Astrocyte of the spinal cord (primary cell): ENCODE measurements around the gene SLCO3A1.

Source experiments
- DNase-seq: peaks from one replicate; pipeline ENCODE4 v3.0.0; 2011; ENCODE audit warnings: low read depth, low spot score
- H3K4me3 ChIP-seq: 2 replicates; pipeline ENCODE4 v1.5.1; 2011; ENCODE audit warnings: low read depth, mild to moderate bottlenecking, low read length, moderate library complexity
- in situ Hi-C: cut with HindIII; loops from 2 replicates; pipeline ENCODE4 v1.10.0; 2017; ENCODE audit warnings: low sequenced_read_pairs
- TF ChIP-seq, protein P1 (sequence below): IDR thresholded peaks from 2 replicates; pipeline ENCODE4 v1.5.1; 2012; ENCODE audit warnings: low read depth, mild to moderate bottlenecking, low read length, inconsistent platforms

SLCO3A1 gene

DNA sequence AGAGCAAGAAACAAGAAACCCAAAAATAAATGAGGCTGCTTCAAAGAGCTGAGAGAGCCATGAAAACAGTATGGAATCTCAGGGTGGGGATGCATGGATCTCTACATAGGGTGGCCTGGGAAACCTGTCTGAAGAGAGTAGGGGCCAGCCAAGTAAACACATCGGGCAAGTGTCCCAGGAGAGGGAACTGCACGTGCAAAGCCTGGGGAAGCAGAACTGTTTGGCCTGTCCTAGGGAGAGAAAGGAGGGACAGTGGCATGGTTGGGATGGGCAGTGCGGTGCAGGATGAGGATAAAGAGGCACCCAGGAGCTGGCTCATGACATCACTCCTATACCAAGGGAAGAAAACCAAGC lies 271.1 kb downstream of the SLCO3A1 start:
- no peak for DNase-seq
- TF ChIP-seq, protein P1, sequence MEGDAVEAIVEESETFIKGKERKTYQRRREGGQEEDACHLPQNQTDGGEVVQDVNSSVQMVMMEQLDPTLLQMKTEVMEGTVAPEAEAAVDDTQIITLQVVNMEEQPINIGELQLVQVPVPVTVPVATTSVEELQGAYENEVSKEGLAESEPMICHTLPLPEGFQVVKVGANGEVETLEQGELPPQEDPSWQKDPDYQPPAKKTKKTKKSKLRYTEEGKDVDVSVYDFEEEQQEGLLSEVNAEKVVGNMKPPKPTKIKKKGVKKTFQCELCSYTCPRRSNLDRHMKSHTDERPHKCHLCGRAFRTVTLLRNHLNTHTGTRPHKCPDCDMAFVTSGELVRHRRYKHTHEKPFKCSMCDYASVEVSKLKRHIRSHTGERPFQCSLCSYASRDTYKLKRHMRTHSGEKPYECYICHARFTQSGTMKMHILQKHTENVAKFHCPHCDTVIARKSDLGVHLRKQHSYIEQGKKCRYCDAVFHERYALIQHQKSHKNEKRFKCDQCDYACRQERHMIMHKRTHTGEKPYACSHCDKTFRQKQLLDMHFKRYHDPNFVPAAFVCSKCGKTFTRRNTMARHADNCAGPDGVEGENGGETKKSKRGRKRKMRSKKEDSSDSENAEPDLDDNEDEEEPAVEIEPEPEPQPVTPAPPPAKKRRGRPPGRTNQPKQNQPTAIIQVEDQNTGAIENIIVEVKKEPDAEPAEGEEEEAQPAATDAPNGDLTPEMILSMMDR = no peak
- in situ Hi-C loops = no loop called here
- H3K4me3 ChIP-seq = no peak overlapping the region

- TF ChIP-seq, protein P1 = no peak
- DNase-seq = no peak
- in situ Hi-C loops = no loop called here
- H3K4me3 ChIP-seq = no peak overlapping the region
Measured at GRCh38 chr15:92128788-92129187, 275.3 kb downstream of the SLCO3A1 start.

DNA sequence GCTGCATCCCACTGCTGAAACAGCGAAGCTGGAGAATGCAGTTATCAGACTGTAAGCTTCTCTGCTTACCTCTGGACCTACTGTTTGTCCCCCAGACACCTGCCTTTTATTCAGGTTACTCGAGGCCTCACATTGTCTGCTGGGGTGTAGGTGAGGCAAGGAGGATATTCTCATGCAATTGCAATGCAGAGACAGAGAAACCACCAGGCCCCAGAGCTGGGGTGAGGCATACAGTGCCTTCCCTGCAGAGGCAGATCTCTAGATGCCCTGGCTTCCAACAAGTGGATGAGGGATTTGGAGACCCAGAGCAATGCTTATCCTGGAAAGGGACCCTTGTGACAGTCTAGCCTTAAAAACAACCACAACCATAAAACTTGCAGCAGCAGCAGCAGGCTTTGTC lies 276.7 kb downstream of the SLCO3A1 start:
- TF ChIP-seq, protein P1 = no peak
- no peak for DNase-seq
- in situ Hi-C loops = no loop called here
- H3K4me3 ChIP-seq = no peak overlapping the region

- in situ Hi-C loops = no loop called here
- TF ChIP-seq, protein P1 = no peak
- no peak for DNase-seq
- no peak overlapping the region for H3K4me3 ChIP-seq
Measured at GRCh38 chr15:92130906-92131305, 277.4 kb downstream of the SLCO3A1 start.

DNA sequence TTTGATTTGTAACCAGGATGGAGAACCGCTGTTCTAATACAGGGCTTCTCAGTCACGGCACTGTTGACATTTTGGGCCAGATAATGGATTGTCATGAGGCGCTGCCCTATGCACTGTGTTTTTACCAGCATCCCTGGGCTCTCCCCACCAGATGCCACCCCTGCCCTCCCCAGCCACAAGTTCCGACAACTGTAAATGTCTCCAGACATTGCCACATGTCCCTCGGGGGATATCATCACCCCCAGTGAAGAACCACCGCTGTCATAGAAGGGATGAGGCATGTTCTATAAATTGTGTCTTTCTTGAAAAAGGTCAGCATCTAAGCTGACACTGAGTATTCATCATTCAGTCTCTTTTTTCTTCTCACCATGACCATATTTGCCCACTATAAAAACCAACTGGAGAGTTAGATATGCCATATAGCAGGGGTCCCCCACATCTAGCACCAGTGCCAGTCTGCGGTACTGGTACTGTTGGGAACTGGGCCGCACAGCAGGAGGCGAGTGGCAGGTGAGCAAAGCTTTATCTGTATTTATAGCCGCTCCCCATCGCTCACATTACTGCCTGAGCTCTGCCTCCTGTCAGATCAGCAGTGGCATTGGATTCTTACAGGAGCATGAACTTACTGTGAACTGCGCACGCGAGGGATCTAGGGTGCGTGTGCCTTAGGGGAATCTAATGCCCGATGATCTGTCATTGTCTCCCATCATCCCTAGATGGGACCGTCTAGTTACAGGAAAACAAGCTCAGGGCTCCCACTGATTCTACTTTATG lies 279.7 kb downstream of the SLCO3A1 start:
- no peak overlapping the region for H3K4me3 ChIP-seq
- DNase-seq = no peak
- TF ChIP-seq, protein P1 = no peak
- in situ Hi-C loops = no loop called here

DNA sequence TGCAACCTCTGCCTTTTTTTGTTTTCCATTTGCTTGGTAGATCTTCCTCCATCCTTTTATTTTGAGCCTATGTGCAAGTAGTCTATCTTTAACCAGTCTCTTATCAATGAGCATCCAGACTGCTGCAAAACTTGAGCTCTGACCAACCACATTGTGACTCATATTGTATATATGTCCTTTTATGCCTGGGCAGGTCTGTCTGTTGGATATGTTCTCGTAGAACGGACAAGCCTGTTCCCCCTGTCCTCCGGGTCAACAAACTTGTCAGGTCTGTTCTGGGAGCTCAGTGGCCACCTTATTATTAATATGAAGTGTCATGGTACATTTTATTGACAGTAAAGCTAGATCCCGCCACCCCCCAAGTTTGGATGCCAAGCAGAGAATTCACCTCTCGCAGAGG lies 287.3 kb downstream of the SLCO3A1 start:
- in situ Hi-C loops = no loop called here
- no peak overlapping the region for H3K4me3 ChIP-seq
- DNase-seq = no peak
- TF ChIP-seq, protein P1 = no peak
